D721Med (cell line): ENCODE results near the gene CPD.
"Not testable (repeated sequence)": the region's sequence is repeated elsewhere in the genome, so short reads cannot be mapped to it uniquely, and the experiment has no call there.

ENCODE experiments used
- DNase-seq: peaks from one replicate; pipeline ENCODE4 v3.0.0; 2011; ENCODE audit warnings: low spot score; ENCODE audit not compliant: insufficient read length
- FAIRE-seq: peaks from 2 replicates; lab custom pipeline; 2011; peaks lifted over from hg19 to GRCh38; lab: Jason Lieb, UNC
- CTCF ChIP-seq: IDR thresholded peaks from 2 replicates; pipeline ENCODE4 v1.5.1; 2012; ENCODE audit warnings: mild to moderate bottlenecking, control low read depth; ENCODE audit not compliant: insufficient read depth; ENCODE audit errors: missing control alignments

The CPD gene

GRCh38 chr17:30450125-30451027 is 71.6 kb downstream of the CPD start:
- TF ChIP-seq CTCF: no peak
- DNase-seq (no peak), FAIRE-seq (no peak)

- DNase-seq (no peak), FAIRE-seq (no peak)
- TF ChIP-seq CTCF: no peak
These were observed 75.9 kb downstream of the CPD start for GRCh38 chr17:30454635-30455034.

- no peak for TF ChIP-seq CTCF
- FAIRE-seq (no peak), DNase-seq (no peak)
These were observed 79.6 kb downstream of the CPD start for GRCh38 chr17:30458371-30458770.

GRCh38 chr17:30458797-30459413 is 80.2 kb downstream of the CPD start:
- FAIRE-seq, DNase-seq: not testable (repeated sequence)

GRCh38 chr17:30468465-30468864 is 89.7 kb downstream of the CPD start:
- FAIRE-seq (no peak), DNase-seq (no peak)
- TF ChIP-seq CTCF: no peak

GRCh38 chr17:30472238-30472890 is 93.6 kb downstream of the CPD start:
- TF ChIP-seq CTCF: no peak
- DNase-seq (no peak), FAIRE-seq (no peak)

- DNase-seq (no peak), FAIRE-seq (no peak)
- TF ChIP-seq CTCF: no peak
These were observed 96.5 kb downstream of the CPD start for GRCh38 chr17:30475206-30475605.
